Stimulated activated CD8-positive, alpha-beta memory T cell treated with anti-CD3 and anti-CD28 coated beads, Interleukin-15, amount 100 ng/mL, for 4 hours (primary cell): Measurements from ENCODE around the gene DAB2.
"Not testable (repeated sequence)": the region's sequence is repeated elsewhere in the genome, so short reads cannot be mapped to it uniquely, and the experiment has no call there.

Experiments
- DNase-seq, 2 donors: peaks; one replicate each; pipeline ENCODE4 v3.0.0-alpha.2; 2020; ENCODE audit warnings: low read depth in 2 of 2

The DAB2 gene

GRCh38 chr5:39341896-39342295 is 82.9 kb downstream of the DAB2 start:
- no peak for DNase-seq

- DNase-seq: no peak
These were observed 84.3 kb downstream of the DAB2 start for GRCh38 chr5:39340506-39340905.

- DNase-seq: no peak
These were observed 87.4 kb downstream of the DAB2 start for GRCh38 chr5:39337252-39337915.

- not testable (repeated sequence) for DNase-seq
These were observed 90.5 kb downstream of the DAB2 start for GRCh38 chr5:39334296-39334695.

- no peak for DNase-seq
These were observed 91.7 kb downstream of the DAB2 start for GRCh38 chr5:39333104-39333503.

GRCh38 chr5:39331861-39332381 is 92.9 kb downstream of the DAB2 start:
- DNase-seq: no peak

- DNase-seq: no peak
These were observed 96.0 kb downstream of the DAB2 start for GRCh38 chr5:39328731-39329130.

GRCh38 chr5:39323542-39323941 is 101.2 kb downstream of the DAB2 start:
- no peak for DNase-seq
